GM06990 (cell line): ENCODE measurements around the gene SEL1L.

Experiments used
- DNase-seq: peaks from one replicate; pipeline ENCODE4 v3.0.0-alpha.2; 2011; ENCODE audit not compliant: insufficient read length; ENCODE audit errors: extremely low read depth
- H3K27me3 ChIP-seq: replicated peaks from 2 replicates; pipeline ENCODE4 v1.6.0; 2011; ENCODE audit warnings: low read length; ENCODE audit not compliant: control insufficient read depth, insufficient read depth
- H3K36me3 ChIP-seq: 2 replicates; pipeline ENCODE4 v1.5.1; 2011; ENCODE audit warnings: low read length; ENCODE audit not compliant: control insufficient read depth, insufficient read depth
- H3K4me3 ChIP-seq: replicated peaks from 2 replicates; pipeline ENCODE4 v1.5.1; 2011; ENCODE audit warnings: low read depth, mild to moderate bottlenecking, control low read depth, low read length
- TF ChIP-seq, protein P1 (sequence below): IDR thresholded peaks from 2 replicates; pipeline ENCODE4 v1.5.1; 2011; ENCODE audit warnings: low read length, control low read depth, mild to moderate bottlenecking, inconsistent platforms; ENCODE audit not compliant: insufficient read depth, poor library complexity, severe bottlenecking

Gene SEL1L

DNA sequence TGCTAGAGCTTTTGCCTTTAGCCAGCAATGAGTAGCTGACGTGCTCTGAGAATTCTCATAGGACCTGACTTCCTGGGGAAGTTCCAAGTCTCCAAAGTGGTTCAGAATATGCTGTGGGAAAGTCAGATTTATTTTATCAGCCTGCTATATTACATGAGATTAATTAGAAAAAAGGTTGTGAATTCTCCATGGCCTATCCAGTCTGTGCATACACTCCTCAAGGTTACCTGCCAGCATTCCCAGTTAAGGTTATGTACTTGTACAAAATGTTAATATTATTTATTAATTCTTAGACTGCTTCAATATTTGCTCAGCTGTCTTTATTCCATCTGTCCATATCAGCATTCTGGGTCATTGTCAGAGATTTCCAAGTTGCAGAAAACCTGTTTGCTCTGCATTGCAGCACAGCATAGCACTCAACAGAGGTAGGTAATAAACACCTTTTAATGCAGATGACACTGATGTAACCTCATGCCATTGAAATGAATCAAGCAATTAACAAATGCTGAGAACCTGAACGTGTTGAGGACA is 2.7 kb upstream of the SEL1L start:
- Histone ChIP-seq H3K4me3 (no peak overlapping the region), H3K36me3 (no peaks in the 10 kb centered on the region), H3K27me3 (no peaks in the 10 kb centered on the region)
- no peak for DNase-seq
- TF ChIP-seq, protein P1, sequence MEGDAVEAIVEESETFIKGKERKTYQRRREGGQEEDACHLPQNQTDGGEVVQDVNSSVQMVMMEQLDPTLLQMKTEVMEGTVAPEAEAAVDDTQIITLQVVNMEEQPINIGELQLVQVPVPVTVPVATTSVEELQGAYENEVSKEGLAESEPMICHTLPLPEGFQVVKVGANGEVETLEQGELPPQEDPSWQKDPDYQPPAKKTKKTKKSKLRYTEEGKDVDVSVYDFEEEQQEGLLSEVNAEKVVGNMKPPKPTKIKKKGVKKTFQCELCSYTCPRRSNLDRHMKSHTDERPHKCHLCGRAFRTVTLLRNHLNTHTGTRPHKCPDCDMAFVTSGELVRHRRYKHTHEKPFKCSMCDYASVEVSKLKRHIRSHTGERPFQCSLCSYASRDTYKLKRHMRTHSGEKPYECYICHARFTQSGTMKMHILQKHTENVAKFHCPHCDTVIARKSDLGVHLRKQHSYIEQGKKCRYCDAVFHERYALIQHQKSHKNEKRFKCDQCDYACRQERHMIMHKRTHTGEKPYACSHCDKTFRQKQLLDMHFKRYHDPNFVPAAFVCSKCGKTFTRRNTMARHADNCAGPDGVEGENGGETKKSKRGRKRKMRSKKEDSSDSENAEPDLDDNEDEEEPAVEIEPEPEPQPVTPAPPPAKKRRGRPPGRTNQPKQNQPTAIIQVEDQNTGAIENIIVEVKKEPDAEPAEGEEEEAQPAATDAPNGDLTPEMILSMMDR = no peak

GRCh38 chr14:81535396-81536164 is 1.9 kb upstream of the SEL1L start:
- Histone ChIP-seq H3K36me3 (no peaks in the 10 kb centered on the region), H3K27me3 (no peaks in the 10 kb centered on the region), H3K4me3 (no peak overlapping the region)
- TF ChIP-seq, protein P1 = no peak
- DNase-seq = peak; percentile 40

- no peaks in the 10 kb centered on the region for H3K36me3 ChIP-seq
- H3K27me3 ChIP-seq = no peaks in the 10 kb centered on the region
- no peak overlapping the region for H3K4me3 ChIP-seq
- TF ChIP-seq, protein P1 = no peak
- no peak for DNase-seq
Observed at GRCh38 chr14:81534510-81535074, 939 bp upstream of the SEL1L start.

DNA sequence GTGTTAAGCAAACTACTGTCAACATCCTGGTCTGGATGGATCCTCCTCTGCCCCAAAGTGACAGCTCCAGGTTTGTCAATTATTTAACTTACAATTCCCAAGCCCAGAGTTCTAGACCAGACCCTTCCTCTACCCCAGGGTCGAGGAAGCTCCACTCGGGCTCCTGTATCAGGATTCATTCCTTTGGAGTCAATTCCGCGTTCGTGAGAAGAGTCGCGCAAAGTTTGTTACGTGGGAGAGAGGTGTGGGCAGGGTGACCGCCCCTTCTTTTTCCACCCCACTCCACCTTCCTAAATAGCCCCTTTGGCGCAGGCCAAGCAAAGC is 479 bp downstream of the SEL1L start:
- TF ChIP-seq, protein P1 = no peak
- Histone ChIP-seq H3K4me3 (peak overlapping the region; percentile 95), H3K36me3 (no peaks in the 10 kb centered on the region), H3K27me3 (no peaks in the 10 kb centered on the region)
- no peak for DNase-seq

GRCh38 chr14:81529391-81529790 is 4.3 kb downstream of the SEL1L start:
- H3K4me3 ChIP-seq = no peak overlapping the region
- TF ChIP-seq, protein P1 = no peak
- DNase-seq = no peak
- H3K36me3 ChIP-seq = no peaks in the 10 kb centered on the region; the same call in none of the 2 replicates
- H3K27me3 ChIP-seq = no peaks in the 10 kb centered on the region

DNA sequence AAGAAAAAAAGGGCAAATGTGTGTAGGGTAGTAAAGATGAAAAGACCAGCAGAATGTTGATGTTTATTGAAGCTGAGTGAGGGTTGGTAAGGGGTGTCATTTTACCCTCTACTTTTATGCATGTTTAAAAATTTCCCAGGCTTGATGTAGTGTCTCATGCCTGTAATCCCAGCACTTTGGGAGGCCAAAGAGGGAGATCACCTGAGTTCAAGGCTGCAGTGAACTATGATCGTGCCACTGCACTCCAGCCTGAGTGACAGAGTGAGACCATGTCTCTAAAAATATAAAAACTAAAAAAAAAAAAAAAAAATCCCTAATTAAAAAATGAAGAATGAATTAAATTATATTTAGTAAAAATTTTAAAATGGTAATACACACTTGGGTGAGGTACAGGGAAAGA is 8.5 kb downstream of the SEL1L start:
- Histone ChIP-seq H3K4me3 (no peak overlapping the region), H3K27me3 (no peaks in the 10 kb centered on the region), H3K36me3 (peaks cover 2% of the 10 kb centered on the region)
- no peak for DNase-seq
- TF ChIP-seq, protein P1 = no peak
